Activated CD8-positive, alpha-beta T cell treated with anti-CD3 and anti-CD28 coated beads for 36 hours (primary cell): ENCODE results near the gene MED28. TPM values are rescaled to one million over a fixed set of nuclear protein-coding genes. Genes with fewer than 3 reads are reported as not detected.

Experiments
- ATAC-seq: fragments of 200-7000 bp; cut with Tn5 transposase; one replicate; pipeline ENCODE4 v1.10.0; 2021; ENCODE audit warnings: mild to moderate bottlenecking, moderate library complexity
- CTCF ChIA-PET: fragments of 350-600 bp; sonication (Branson Sonifier 250); formaldehyde crosslinking; loops from one replicate; lab custom pipeline; 2021; ENCODE audit warnings: antibody characterized with exemption; lab: Charles Lee
- POLR2A ChIA-PET: fragments of 350-600 bp; sonication (Branson Sonifier 250); formaldehyde crosslinking; loops from one replicate; lab custom pipeline; 2021; ENCODE audit warnings: antibody characterized with exemption; lab: Charles Lee
- DNase-seq: peaks from one replicate; pipeline ENCODE4 v3.0.0-alpha.2; 2020
- H3K27ac Mint-ChIP-seq: one replicate; pipeline ENCODE4 v1.8.0; 2021; ENCODE audit warnings: mild to moderate bottlenecking, mixed read lengths
- H3K27me3 Mint-ChIP-seq: one replicate; pipeline ENCODE4 v1.8.0; 2021; ENCODE audit warnings: mixed read lengths
- H3K36me3 Mint-ChIP-seq: one replicate; pipeline ENCODE4 v1.8.0; 2021; ENCODE audit warnings: low read depth, mixed read lengths
- H3K4me1 Mint-ChIP-seq: one replicate; pipeline ENCODE4 v1.8.0; 2021; ENCODE audit warnings: low read depth, mixed read lengths
- H3K4me3 Mint-ChIP-seq: one replicate; pipeline ENCODE4 v1.8.0; 2021; ENCODE audit warnings: mild to moderate bottlenecking, moderate library complexity, mixed read lengths
- H3K9me3 Mint-ChIP-seq: one replicate; pipeline ENCODE4 v1.8.0; 2021; ENCODE audit warnings: mixed read lengths
- CTCF ChIP-seq: fragments of 200-600 bp; IDR thresholded peaks from one replicate; pipeline ENCODE4 v1.8.0; 2022; ENCODE audit warnings: antibody characterized with exemption, mild to moderate bottlenecking
- intact Hi-C: fragments of 100-400 bp; cut with micrococcal nuclease; formaldehyde crosslinking; loops from one replicate; pipeline ENCODE4 v1.10.0; 2022
- total RNA-seq, 2 experiments: library from RNA; stranded (reverse); gene quantifications; one replicate each; pipeline ENCODE4 v1.2.3, GENCODE V29; 2021

The MED28 gene
- total RNA-seq, 2 experiments from 2014 or later = 56.3 to 60.8 TPM

- no peak overlapping the region for H3K4me3 Mint-ChIP-seq
- H3K9me3 Mint-ChIP-seq = no peaks in the 10 kb centered on the region
- ChIA-PET POLR2A (no interaction called here), CTCF (no interaction called here)
- H3K36me3 Mint-ChIP-seq = peaks cover 6% of the 10 kb centered on the region
- no peaks in the 10 kb centered on the region for H3K4me1 Mint-ChIP-seq
- H3K27ac Mint-ChIP-seq = no peak overlapping the region
- no peak for TF ChIP-seq CTCF
- no peak for DNase-seq
- ATAC-seq = no peak
- H3K27me3 Mint-ChIP-seq = no peaks in the 10 kb centered on the region
- intact Hi-C loops = no loop called here
Observed at GRCh38 chr4:17642398-17642783, 27.9 kb downstream of the MED28 start.

GRCh38 chr4:17646693-17647092, 32.3 kb downstream of the MED28 start:
- Mint-ChIP-seq H3K4me3 (no peak overlapping the region), H3K27ac (no peak overlapping the region), H3K4me1 (peaks cover 10% of the 10 kb centered on the region), H3K9me3 (no peaks in the 10 kb centered on the region), H3K36me3 (peaks cover 6% of the 10 kb centered on the region), H3K27me3 (peaks cover 1% of the 10 kb centered on the region)
- intact Hi-C loops = no loop called here
- POLR2A ChIA-PET = interaction anchor here (0.6 kb wide), 1 partner anchor 140 kb away, joined by 4 read pairs; no protein-coding TSS in a partner anchor
- no peak for TF ChIP-seq CTCF
- DNase-seq = no peak
- ATAC-seq = no peak
- CTCF ChIA-PET = no interaction called here

- peaks cover 13% of the 10 kb centered on the region for H3K4me1 Mint-ChIP-seq
- peaks cover 1% of the 10 kb centered on the region for H3K27me3 Mint-ChIP-seq
- no peaks in the 10 kb centered on the region for H3K9me3 Mint-ChIP-seq
- TF ChIP-seq CTCF = no peak
- peaks cover 5% of the 10 kb centered on the region for H3K36me3 Mint-ChIP-seq
- no peak overlapping the region for H3K4me3 Mint-ChIP-seq
- ATAC-seq = no peak
- H3K27ac Mint-ChIP-seq = no peak overlapping the region
- CTCF ChIA-PET = no interaction called here
- no peak for DNase-seq
- POLR2A ChIA-PET = no interaction called here
- intact Hi-C loops = no loop called here
Observed at GRCh38 chr4:17647176-17647806, 32.9 kb downstream of the MED28 start.

GRCh38 chr4:17647927-17648326, 33.5 kb downstream of the MED28 start:
- H3K27ac Mint-ChIP-seq = no peak overlapping the region

More at GRCh38 chr4:17647927-17648326, 33.5 kb downstream of the MED28 start:
- Mint-ChIP-seq H3K27me3 (peaks cover 1% of the 10 kb centered on the region), H3K36me3 (no peaks in the 10 kb centered on the region), H3K4me3 (no peak overlapping the region), H3K4me1 (peaks cover 13% of the 10 kb centered on the region), H3K9me3 (no peaks in the 10 kb centered on the region)
- ATAC-seq (no peak), DNase-seq (no peak)
- intact Hi-C loops = no loop called here
- no peak for TF ChIP-seq CTCF
- ChIA-PET POLR2A (no interaction called here), CTCF (interaction anchor here (1.5 kb wide), 1 partner anchor 10 kb away, joined by 6 read pairs; no protein-coding TSS in a partner anchor)
